Inferior parietal cortex (tissue), 1 donor: ENCODE results near the gene PPP1R1B.

Experiments
- DNase-seq: peaks from one replicate; pipeline ENCODE4 v3.0.0-alpha.2; 2016; ENCODE audit errors: extremely low spot score

Gene PPP1R1B

GRCh38 chr17:39615434-39615833 is 11.3 kb upstream of the PPP1R1B start:
- no peak for DNase-seq

- no peak for DNase-seq
Measured at GRCh38 chr17:39617100-39617445, 9.7 kb upstream of the PPP1R1B start.

GRCh38 chr17:39617446-39618245 is 9.1 kb upstream of the PPP1R1B start:
- no peak for DNase-seq

- no peak for DNase-seq
Measured at GRCh38 chr17:39618246-39618913, 8.4 kb upstream of the PPP1R1B start.

GRCh38 chr17:39618956-39619785 is 7.6 kb upstream of the PPP1R1B start:
- DNase-seq: no peak

- no peak for DNase-seq
Measured at GRCh38 chr17:39619786-39620101, 7.0 kb upstream of the PPP1R1B start.

GRCh38 chr17:39621523-39622379 is 5.0 kb upstream of the PPP1R1B start:
- peak; percentile 94 for DNase-seq

- DNase-seq: no peak
Measured at GRCh38 chr17:39622380-39623006, 4.3 kb upstream of the PPP1R1B start.

- DNase-seq: peak; percentile 88
Measured at GRCh38 chr17:39623356-39623950, 3.3 kb upstream of the PPP1R1B start.

GRCh38 chr17:39624313-39624712 is 2.4 kb upstream of the PPP1R1B start:
- no peak for DNase-seq

GRCh38 chr17:39625198-39625785 is 1.5 kb upstream of the PPP1R1B start:
- DNase-seq: no peak

- no peak for DNase-seq
Measured at GRCh38 chr17:39627047-39627711, 427 bp downstream of the PPP1R1B start.

GRCh38 chr17:39627712-39628516 is 1.2 kb downstream of the PPP1R1B start:
- no peak for DNase-seq

GRCh38 chr17:39628655-39629493 is 2.1 kb downstream of the PPP1R1B start:
- no peak for DNase-seq

GRCh38 chr17:39629494-39629880 is 2.7 kb downstream of the PPP1R1B start:
- no peak for DNase-seq

- no peak for DNase-seq
Measured at GRCh38 chr17:39629898-39630297, 3.1 kb downstream of the PPP1R1B start.

GRCh38 chr17:39631403-39631802 is 4.7 kb downstream of the PPP1R1B start:
- DNase-seq: no peak
